ENCODE results near the gene NGEF. TPM values are rescaled to one million over a fixed set of nuclear protein-coding genes. Genes with fewer than 3 reads are reported as not detected.

Gene NGEF
- total and polyA plus RNA-seq, 10 of the 15 experiments (the other 5 are each of a cell fraction or from before 2014, with no cell fraction given), result 0.12 TPM; not detected in 9

- TF ChIP-seq CUX1 (IDR thresholded peaks at IDR 0.05; ENCODE audit: insufficient replicate concordance, low read depth, low read length), result no peak
- TF ChIP-seq CEBPB (IDR thresholded peaks at IDR 0.05; ENCODE audit: borderline replicate concordance in 1 of 2, low read depth in 2 of 2, low read length in 2 of 2), result no peak
- TF ChIP-seq ZNF24 (IDR thresholded peaks at IDR 0.05), result no peak; the same call in 1 of the 2 replicates
- TF ChIP-seq CEBPZ (IDR thresholded peaks at IDR 0.05; ENCODE audit: low read depth, low read length), result no peak
- peak; percentile 89 for TF ChIP-seq POLR2AphosphoS5 (IDR thresholded peaks at IDR 0.05; ENCODE audit: low read length)
- no peak for TF ChIP-seq TCF7 (IDR thresholded peaks at IDR 0.05; ENCODE audit: borderline replicate concordance)
- TF ChIP-seq SMARCA5 (IDR thresholded peaks at IDR 0.05), result peak; percentile 38; the same call in 1 of the 2 replicates
- no peak for TF ChIP-seq PBX3 (IDR thresholded peaks at IDR 0.05; ENCODE audit: insufficient replicate concordance, low read depth, low read length)
- peak; percentile 81 to 82 for TF ChIP-seq IKZF2 (IDR thresholded peaks at IDR 0.05)
- no peak for TF ChIP-seq SUZ12 (IDR thresholded peaks at IDR 0.05; ENCODE audit: unreplicated experiment)
- peak in 1 of 2 experiments; percentile 54; a peak in 1 of 4 replicates for TF ChIP-seq BHLHE40 (IDR thresholded peaks at IDR 0.05; ENCODE audit: borderline replicate concordance in 1 of 2, low read depth in 2 of 2, low read length in 1 of 2)
- 0 out of 2 replicates have a peak, but pooled peaks have one; percentile 46 for TF ChIP-seq CREB1 (IDR thresholded peaks at IDR 0.05; ENCODE audit: low read depth)
- TF ChIP-seq CHD1 (IDR thresholded peaks at IDR 0.05; ENCODE audit: low read depth, low read length), result no peak
- TF ChIP-seq MTA2 (IDR thresholded peaks at IDR 0.05; ENCODE audit: low read depth), result peak; percentile 74; the same call in 1 of the 2 replicates
- no peak for TF ChIP-seq RBBP5 (conservative IDR thresholded peaks at IDR 0.05)
- no peak for TF ChIP-seq NFYB (IDR thresholded peaks at IDR 0.05; ENCODE audit: insufficient read depth, low read depth, low read length)
- no peak for TF ChIP-seq KLF5 (IDR thresholded peaks at IDR 0.05; ENCODE audit: partially characterized antibody)
- TF ChIP-seq FOXK2 (IDR thresholded peaks at IDR 0.05), result no peak
- no peak for TF ChIP-seq NFXL1 (IDR thresholded peaks at IDR 0.05; ENCODE audit: borderline replicate concordance)
- no peak for TF ChIP-seq FOS (IDR thresholded peaks at IDR 0.05; ENCODE audit: borderline replicate concordance, extremely low read depth, insufficient read length)
Observed at GRCh38 chr2:233059797-233060500, 46.9 kb upstream of the NGEF start, which contains the start of gene INPP5D (continued).
